NCI-H446 (cell line): Measurements from ENCODE around the gene TNNC2.
A peak's percentile ranks its signal among the peaks of the same experiment; 100 is the strongest.
"Not testable (repeated sequence)": the region's sequence is repeated elsewhere in the genome, so short reads cannot be mapped to it uniquely, and the experiment has no call there.

Experiments
- DNase-seq, 2 experiments: peaks; one replicate each; lab custom pipeline; 2025; lab: John Stamatoyannopoulos, UW

TNNC2 gene

GRCh38 chr20:45827030-45827652, at the start of gene TNNC2:
Gene TNNC2, minus strand, starts transcription at chr20:45827312. Its CDS starts 64 bp downstream, at chr20:45827248.
- no peak for DNase-seq

GRCh38 chr20:45874576-45874975, 47.5 kb upstream of the TNNC2 start:
- no peak for DNase-seq

- not testable (repeated sequence) for DNase-seq
Measured at GRCh38 chr20:45874104-45874481, 47.0 kb upstream of the TNNC2 start.

GRCh38 chr20:45873409-45874103, 46.4 kb upstream of the TNNC2 start:
- no peak for DNase-seq

GRCh38 chr20:45872626-45873025, 45.5 kb upstream of the TNNC2 start:
- no peak for DNase-seq

GRCh38 chr20:45867819-45868176, 40.7 kb upstream of the TNNC2 start:
- DNase-seq, result no peak

GRCh38 chr20:45867136-45867818, 40.2 kb upstream of the TNNC2 start:
- DNase-seq, result no peak

GRCh38 chr20:45866454-45866853, 39.3 kb upstream of the TNNC2 start:
- DNase-seq, result no peak

GRCh38 chr20:45863543-45864470, 36.7 kb upstream of the TNNC2 start:
- DNase-seq, result no peak

GRCh38 chr20:45861221-45862075, 34.3 kb upstream of the TNNC2 start:
- peak in 1 of 2 experiments; percentile 33 for DNase-seq

GRCh38 chr20:45860560-45861220, 33.6 kb upstream of the TNNC2 start:
- DNase-seq, result no peak

- DNase-seq, result no peak
Measured at GRCh38 chr20:45859916-45860315, 32.8 kb upstream of the TNNC2 start.

GRCh38 chr20:45857882-45858216, 30.7 kb upstream of the TNNC2 start:
- DNase-seq, result peak; percentile 29 to 56

GRCh38 chr20:45857114-45857881, 30.2 kb upstream of the TNNC2 start, which contains the start of the genes ACOT8 and ZSWIM3:
Gene ACOT8, minus strand, starts transcription at chr20:45857392. Its CDS starts 77 bp downstream, at chr20:45857315.
Gene ZSWIM3, plus strand, starts transcription at chr20:45857614. Its CDS starts 212 bp downstream, at chr20:45857826.
- peak; percentile 100 for DNase-seq

- no peak for DNase-seq
Measured at GRCh38 chr20:45853484-45853883, 26.4 kb upstream of the TNNC2 start.

- no peak for DNase-seq
Measured at GRCh38 chr20:45852326-45852725, 25.2 kb upstream of the TNNC2 start.

- no peak for DNase-seq
Measured at GRCh38 chr20:45851501-45851900, 24.4 kb upstream of the TNNC2 start.

- DNase-seq, result no peak
Measured at GRCh38 chr20:45850926-45851325, 23.8 kb upstream of the TNNC2 start.

GRCh38 chr20:45850238-45850637, 23.1 kb upstream of the TNNC2 start:
- DNase-seq, result no peak
